ENCODE data around the gene PHF2.

The PHF2 gene

DNA sequence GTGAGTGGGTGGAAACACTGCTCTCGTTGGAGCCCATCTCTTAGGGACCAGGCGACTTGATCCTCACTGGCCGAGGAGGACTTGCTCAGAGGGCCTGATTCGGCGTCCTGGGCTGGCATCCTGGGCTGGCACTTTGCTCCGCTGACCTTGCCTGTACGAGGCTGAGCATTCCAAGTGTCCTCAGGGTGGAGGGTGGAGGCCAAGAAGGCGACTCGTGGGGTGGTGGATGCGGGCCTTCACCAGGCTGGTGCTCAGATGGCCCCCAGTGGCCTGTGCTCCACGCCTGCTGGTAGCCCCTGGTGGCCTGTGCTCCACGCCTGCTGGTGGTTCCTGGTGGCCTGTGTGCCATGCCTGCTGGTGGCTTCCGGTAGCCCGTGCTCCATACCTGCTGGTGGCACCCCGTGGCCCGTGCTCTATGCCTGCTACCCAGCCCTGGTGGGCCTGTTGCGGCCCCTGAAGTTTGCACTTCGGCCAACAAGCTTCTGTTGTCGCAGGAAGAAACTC is 42.9 kb downstream of the PHF2 start:
- TF ChIP-seq, protein P1, sequence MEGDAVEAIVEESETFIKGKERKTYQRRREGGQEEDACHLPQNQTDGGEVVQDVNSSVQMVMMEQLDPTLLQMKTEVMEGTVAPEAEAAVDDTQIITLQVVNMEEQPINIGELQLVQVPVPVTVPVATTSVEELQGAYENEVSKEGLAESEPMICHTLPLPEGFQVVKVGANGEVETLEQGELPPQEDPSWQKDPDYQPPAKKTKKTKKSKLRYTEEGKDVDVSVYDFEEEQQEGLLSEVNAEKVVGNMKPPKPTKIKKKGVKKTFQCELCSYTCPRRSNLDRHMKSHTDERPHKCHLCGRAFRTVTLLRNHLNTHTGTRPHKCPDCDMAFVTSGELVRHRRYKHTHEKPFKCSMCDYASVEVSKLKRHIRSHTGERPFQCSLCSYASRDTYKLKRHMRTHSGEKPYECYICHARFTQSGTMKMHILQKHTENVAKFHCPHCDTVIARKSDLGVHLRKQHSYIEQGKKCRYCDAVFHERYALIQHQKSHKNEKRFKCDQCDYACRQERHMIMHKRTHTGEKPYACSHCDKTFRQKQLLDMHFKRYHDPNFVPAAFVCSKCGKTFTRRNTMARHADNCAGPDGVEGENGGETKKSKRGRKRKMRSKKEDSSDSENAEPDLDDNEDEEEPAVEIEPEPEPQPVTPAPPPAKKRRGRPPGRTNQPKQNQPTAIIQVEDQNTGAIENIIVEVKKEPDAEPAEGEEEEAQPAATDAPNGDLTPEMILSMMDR (IDR thresholded peaks at IDR 0.05), result no peak
- Histone ChIP-seq H3K27me3 (no peaks in the 10 kb centered on the region), H3K4me1 (ENCODE audit: control insufficient read depth in 1 of 2, insufficient read depth in 1 of 2, low read depth in 1 of 2, low read length in 1 of 2) (no peaks in the 10 kb centered on the region), H3K36me3 (no peaks in the 10 kb centered on the region), H3K27ac (no peak overlapping the region), H3K9me3 (no peaks in the 10 kb centered on the region), H3K4me3 (ENCODE audit: low read depth in 1 of 2, low read length in 1 of 2) (no peak overlapping the region)

DNA sequence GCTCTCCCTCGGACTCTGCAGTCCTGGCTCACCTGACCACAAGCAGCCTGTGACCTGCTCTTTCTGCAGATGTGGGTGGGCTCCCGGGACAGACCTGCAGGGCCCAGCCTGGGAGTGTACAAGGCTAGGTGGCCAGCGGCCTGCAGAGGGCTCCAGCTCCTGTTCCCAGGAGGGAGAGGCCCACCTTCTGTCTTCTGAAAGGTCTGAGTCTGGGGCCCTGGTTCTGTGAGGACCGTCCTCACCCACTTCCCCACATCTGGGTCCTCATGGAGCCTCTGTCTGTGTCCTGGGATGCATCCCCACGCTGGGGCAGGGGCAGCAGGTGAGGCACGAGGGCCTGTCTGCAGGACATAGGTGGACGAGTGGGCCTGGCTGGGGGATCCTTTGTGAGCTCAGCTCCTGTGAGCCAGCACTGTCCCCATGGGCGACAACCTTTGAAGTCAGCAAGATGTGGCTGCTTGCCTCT is 43.7 kb downstream of the PHF2 start:
- Histone ChIP-seq H3K36me3 (no peaks in the 10 kb centered on the region), H3K4me1 (ENCODE audit: control insufficient read depth in 1 of 2, insufficient read depth in 1 of 2, low read depth in 1 of 2, low read length in 1 of 2) (no peaks in the 10 kb centered on the region), H3K4me3 (ENCODE audit: low read depth in 1 of 2, low read length in 1 of 2) (no peak overlapping the region), H3K9me3 (no peaks in the 10 kb centered on the region), H3K27ac (no peak overlapping the region), H3K27me3 (no peaks in the 10 kb centered on the region)
- TF ChIP-seq, protein P1 (IDR thresholded peaks at IDR 0.05), result no peak

DNA sequence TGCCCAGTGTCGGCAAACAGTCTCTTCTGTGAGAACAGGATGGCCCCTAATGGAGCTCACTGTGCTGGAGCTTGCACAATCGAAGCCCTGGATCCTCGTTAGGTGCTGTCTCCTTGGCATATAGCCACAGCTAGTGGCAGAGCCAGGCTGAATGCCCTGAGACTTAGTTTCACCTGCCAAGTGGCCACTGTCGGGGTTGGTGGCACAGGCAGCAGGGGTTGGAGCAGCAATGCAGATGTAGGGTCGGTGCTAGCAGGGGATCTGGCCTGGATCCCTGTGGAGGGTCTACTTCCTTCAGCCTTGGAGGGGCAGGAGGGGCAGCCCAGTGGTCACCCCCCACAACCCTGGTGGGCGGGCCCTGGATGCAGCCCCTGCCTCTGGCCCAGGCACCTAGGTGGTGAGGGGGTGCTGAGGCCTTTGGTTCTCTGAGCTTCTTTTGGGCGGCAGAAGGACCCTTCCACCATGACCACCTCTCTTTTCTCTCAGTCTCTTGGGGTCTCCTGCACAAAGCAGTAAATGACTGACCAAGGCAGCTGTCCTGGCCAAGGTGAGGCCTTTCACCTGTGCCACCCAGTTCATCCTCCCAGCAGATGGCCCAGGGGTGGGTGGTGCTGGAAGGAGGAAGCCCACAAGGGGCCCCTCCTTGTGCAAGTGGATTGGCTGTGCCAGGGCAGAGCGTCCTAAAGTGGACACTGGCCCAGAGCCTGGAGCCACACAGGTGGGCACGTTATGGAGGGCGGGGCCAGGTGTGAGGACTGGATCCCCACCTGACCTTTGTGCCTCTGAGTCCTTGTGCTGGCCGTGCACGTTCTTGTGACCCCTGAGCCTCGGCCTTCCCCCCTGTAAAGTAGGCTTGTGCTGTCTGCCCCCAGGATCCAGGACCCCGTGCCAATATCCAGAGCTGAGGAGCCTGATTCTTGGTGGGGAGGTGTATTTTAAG is 44.8 kb downstream of the PHF2 start:
- TF ChIP-seq, protein P1 (IDR thresholded peaks at IDR 0.05), result no peak
- no peaks in the 10 kb centered on the region for H3K36me3 ChIP-seq
- H3K27ac ChIP-seq, result no peak overlapping the region
- H3K4me1 ChIP-seq (ENCODE audit: control insufficient read depth in 1 of 2, insufficient read depth in 1 of 2, low read depth in 1 of 2, low read length in 1 of 2), result peaks cover 0 to 7% of the 10 kb centered on the region in 2 experiments
- H3K27me3 ChIP-seq, result no peaks in the 10 kb centered on the region
- H3K9me3 ChIP-seq, result no peaks in the 10 kb centered on the region
- H3K4me3 ChIP-seq (ENCODE audit: low read depth in 1 of 2, low read length in 1 of 2), result no peak overlapping the region

DNA sequence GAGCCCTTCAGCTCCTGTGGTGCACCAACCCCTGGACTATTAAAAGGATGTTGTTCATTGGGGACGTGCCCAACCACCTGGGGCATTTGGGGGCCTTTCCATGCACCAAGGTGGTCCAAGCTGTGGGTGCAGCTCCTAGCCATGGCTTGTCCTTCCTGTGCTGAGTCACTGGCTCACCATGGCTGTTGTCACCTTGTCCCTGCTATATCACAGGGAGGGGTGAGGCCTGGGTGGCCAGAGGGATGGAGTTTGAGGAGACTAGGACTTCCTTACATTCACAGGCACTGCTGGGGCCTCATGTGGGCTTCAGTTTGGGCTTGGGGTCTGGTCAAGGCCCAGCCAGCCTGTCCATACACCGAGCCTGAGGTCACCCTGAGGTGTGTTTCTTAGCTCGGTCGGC is 45.5 kb downstream of the PHF2 start:
- H3K4me1 ChIP-seq (ENCODE audit: control insufficient read depth in 1 of 2, insufficient read depth in 1 of 2, low read depth in 1 of 2, low read length in 1 of 2), result peaks cover 0 to 7% of the 10 kb centered on the region in 2 experiments
- no peak overlapping the region for H3K4me3 ChIP-seq (ENCODE audit: low read depth in 1 of 2, low read length in 1 of 2)
- TF ChIP-seq, protein P1 (IDR thresholded peaks at IDR 0.05), result no peak
- no peaks in the 10 kb centered on the region for H3K36me3 ChIP-seq
- H3K27me3 ChIP-seq, result no peaks in the 10 kb centered on the region
- no peaks in the 10 kb centered on the region for H3K9me3 ChIP-seq
- H3K27ac ChIP-seq, result no peak overlapping the region

DNA sequence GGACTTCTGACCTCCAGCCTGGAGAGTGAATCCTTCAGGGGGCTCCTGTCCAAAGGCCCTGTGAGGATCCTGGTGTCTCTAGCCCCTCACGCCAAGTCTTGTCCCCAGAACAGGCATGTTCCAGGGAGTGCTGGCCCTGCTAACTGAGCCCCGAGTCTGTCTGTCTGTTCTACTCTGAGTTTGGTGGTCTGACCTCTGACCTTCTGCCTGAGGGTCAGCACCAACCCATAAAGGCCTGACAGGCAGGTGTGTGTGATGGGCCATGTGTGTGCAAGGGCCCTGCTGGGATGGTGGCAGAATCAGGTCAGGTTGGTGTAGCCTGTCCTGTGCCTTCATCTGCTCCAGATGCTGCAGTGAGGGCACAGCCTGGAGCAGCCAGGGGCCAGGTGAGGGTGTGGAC is 46.3 kb downstream of the PHF2 start:
- TF ChIP-seq, protein P1 (IDR thresholded peaks at IDR 0.05), result no peak
- Histone ChIP-seq H3K4me1 (ENCODE audit: control insufficient read depth in 1 of 2, insufficient read depth in 1 of 2, low read depth in 1 of 2, low read length in 1 of 2) (peaks cover 0 to 7% of the 10 kb centered on the region in 2 experiments), H3K27me3 (no peaks in the 10 kb centered on the region), H3K9me3 (peaks cover 2% of the 10 kb centered on the region), H3K4me3 (ENCODE audit: low read depth in 1 of 2, low read length in 1 of 2) (no peak overlapping the region), H3K36me3 (no peaks in the 10 kb centered on the region), H3K27ac (no peak overlapping the region)
